Activated naive CD4-positive, alpha-beta T cell treated with anti-CD3 and anti-CD28 coated beads, Interleukin-2, amount 10 ng/mL, durations not matched to agents 7 days and 5 days (primary cell): ENCODE results near the gene ZNF563.

Source experiments
- CTCF ChIA-PET: fragments of 350-600 bp; sonication (Branson Sonifier 250); formaldehyde crosslinking; loops from one replicate; lab custom pipeline; 2021; ENCODE audit warnings: antibody characterized with exemption; lab: Charles Lee
- DNase-seq: peaks from one replicate; pipeline ENCODE4 v3.0.0-alpha.2; 2020
- H3K27ac Mint-ChIP-seq: one replicate; pipeline ENCODE4 v1.8.0; 2021; ENCODE audit warnings: mild to moderate bottlenecking, moderate library complexity, mixed read lengths
- H3K27me3 Mint-ChIP-seq: one replicate; pipeline ENCODE4 v1.8.0; 2021; ENCODE audit warnings: mild to moderate bottlenecking, mixed read lengths
- H3K36me3 Mint-ChIP-seq: one replicate; pipeline ENCODE4 v1.8.0; 2021; ENCODE audit warnings: mixed read lengths
- H3K4me1 Mint-ChIP-seq: one replicate; pipeline ENCODE4 v1.8.0; 2021; ENCODE audit warnings: mixed read lengths
- H3K4me3 Mint-ChIP-seq: one replicate; pipeline ENCODE4 v1.8.0; 2021; ENCODE audit warnings: mild to moderate bottlenecking, moderate library complexity, mixed read lengths
- H3K9me3 Mint-ChIP-seq: one replicate; pipeline ENCODE4 v1.8.0; 2021; ENCODE audit warnings: mixed read lengths

The ZNF563 gene

GRCh38 chr19:12272980-12273901 is 60.2 kb downstream of the ZNF563 start:
- peaks cover 70% of the 10 kb centered on the region for H3K9me3 Mint-ChIP-seq
- CTCF ChIA-PET, result no interaction called here

GRCh38 chr19:12272386-12272785 is 61.0 kb downstream of the ZNF563 start:
- H3K4me1 Mint-ChIP-seq, result no peaks in the 10 kb centered on the region
- no peak for DNase-seq
- CTCF ChIA-PET, result no interaction called here
- H3K36me3 Mint-ChIP-seq, result peaks cover 73% of the 10 kb centered on the region
- no peak overlapping the region for H3K4me3 Mint-ChIP-seq
- H3K9me3 Mint-ChIP-seq, result peaks cover 69% of the 10 kb centered on the region
- H3K27ac Mint-ChIP-seq, result no peak overlapping the region
- no peaks in the 10 kb centered on the region for H3K27me3 Mint-ChIP-seq

More at GRCh38 chr19:12272980-12273901, 60.2 kb downstream of the ZNF563 start:
- no peak for DNase-seq
- Mint-ChIP-seq H3K36me3 (peaks cover 79% of the 10 kb centered on the region), H3K27ac (no peak overlapping the region), H3K4me3 (no peak overlapping the region), H3K27me3 (no peaks in the 10 kb centered on the region), H3K4me1 (no peaks in the 10 kb centered on the region)

- DNase-seq, result no peak
- CTCF ChIA-PET, result no interaction called here
- H3K36me3 Mint-ChIP-seq, result peaks cover 59% of the 10 kb centered on the region
- H3K27ac Mint-ChIP-seq, result no peak overlapping the region
- peaks cover 66% of the 10 kb centered on the region for H3K9me3 Mint-ChIP-seq
- H3K27me3 Mint-ChIP-seq, result no peaks in the 10 kb centered on the region
- no peaks in the 10 kb centered on the region for H3K4me1 Mint-ChIP-seq
- no peak overlapping the region for H3K4me3 Mint-ChIP-seq
These were observed 62.6 kb downstream of the ZNF563 start for GRCh38 chr19:12270854-12271253.
